Uterus (tissue), 2 donors: Measurements from ENCODE around the gene STAM2.

Experiments used
- CTCF ChIP-seq, 4 experiments: fragments of 200-600 bp in 2 of 4; fragments of 450-650 bp in 2 of 4; sonication (generic) in 2 of 4; IDR thresholded peaks; one replicate each; pipeline ENCODE4 v1.5.1; 2016 to 2019; ENCODE audit warnings: antibody characterized with exemption in 4 of 4, mild to moderate bottlenecking in 2 of 4, moderate library complexity in 1 of 4
- POLR2A ChIP-seq, 2 donors: fragments of 450-650 bp; IDR thresholded peaks; one replicate each; pipeline ENCODE4 v1.6.1; 2016; ENCODE audit warnings: antibody characterized with exemption in 2 of 2, mild to moderate bottlenecking in 1 of 2, moderate library complexity in 1 of 2

GRCh38 chr2:152176113-152176714 lies 651 bp upstream of the STAM2 start:
- TF ChIP-seq CTCF (IDR thresholded peaks at IDR 0.05): no peak
- TF ChIP-seq POLR2A (IDR thresholded peaks at IDR 0.05): no peak
